WTC11 (cell line): ENCODE results near the gene APRT. TPM values are rescaled to one million over a fixed set of nuclear protein-coding genes. Genes with fewer than 3 reads are reported as not detected.

ENCODE experiments used
- ATAC-seq: fragments of 200-7000 bp; cut with Tn5 transposase; 2 replicates; pipeline ENCODE4 v1.10.0; 2021; ENCODE audit warnings: mild to moderate bottlenecking, moderate library complexity
- CTCF ChIA-PET: fragments of 300-600 bp; sonication (Branson Sonifier 250); formaldehyde crosslinking; loops from one replicate; lab custom pipeline; 2021; ENCODE audit warnings: antibody characterized with exemption; lab: Charles Lee
- POLR2A ChIA-PET: fragments of 350-600 bp; sonication (Branson Sonifier 250); formaldehyde crosslinking; loops from one replicate; lab custom pipeline; 2021; ENCODE audit warnings: antibody characterized with exemption; lab: Charles Lee
- DNase-seq: peaks from one replicate; pipeline ENCODE4 v3.0.0; 2021; ENCODE audit warnings: low spot score
- H3K27ac Mint-ChIP-seq: 2 replicates; pipeline ENCODE4 v1.8.0; 2021; ENCODE audit warnings: mixed read lengths
- H3K27me3 Mint-ChIP-seq: 2 replicates; pipeline ENCODE4 v1.8.0; 2021; ENCODE audit warnings: low read depth, mild to moderate bottlenecking, moderate library complexity, mixed read lengths
- H3K36me3 Mint-ChIP-seq: 2 replicates; pipeline ENCODE4 v1.8.0; 2021; ENCODE audit warnings: mixed read lengths
- H3K4me1 Mint-ChIP-seq: 2 replicates; pipeline ENCODE4 v1.8.0; 2022; ENCODE audit warnings: mixed read lengths
- H3K4me3 Mint-ChIP-seq: 2 replicates; pipeline ENCODE4 v1.8.0; 2021; ENCODE audit warnings: mild to moderate bottlenecking, moderate library complexity, mixed read lengths
- H3K9me3 Mint-ChIP-seq: 2 replicates; pipeline ENCODE4 v1.8.0; 2021; ENCODE audit warnings: mixed read lengths
- CREM ChIP-seq: sonication (generic); formaldehyde crosslinking; IDR thresholded peaks from 2 replicates; pipeline ENCODE4 v1.8.1; 2022; ENCODE audit warnings: mild to moderate bottlenecking, missing genetic modification reagents, moderate library complexity
- ETV6 ChIP-seq: sonication (generic); formaldehyde crosslinking; IDR thresholded peaks from 2 replicates; pipeline ENCODE4 v1.8.1; 2022; ENCODE audit warnings: mild to moderate bottlenecking, missing genetic modification reagents
- FOXP1 ChIP-seq: sonication (generic); formaldehyde crosslinking; IDR thresholded peaks from 2 replicates; pipeline ENCODE4 v1.8.0; 2022; ENCODE audit warnings: missing genetic modification reagents, mild to moderate bottlenecking, moderate library complexity, borderline replicate concordance
- GABPB1 ChIP-seq: sonication (generic); formaldehyde crosslinking; IDR thresholded peaks from 2 replicates; pipeline ENCODE4 v1.8.1; 2023; ENCODE audit warnings: mild to moderate bottlenecking, missing genetic modification reagents
- JUN ChIP-seq: sonication (generic); formaldehyde crosslinking; IDR thresholded peaks from 2 replicates; pipeline ENCODE4 v1.8.0; 2023; ENCODE audit warnings: mild to moderate bottlenecking, missing genetic modification reagents
- NFATC4 ChIP-seq: fragments of 250-450 bp; sonication (Bioruptor Pico); IDR thresholded peaks from 2 replicates; pipeline ENCODE4 v1.9.0; 2021; ENCODE audit warnings: mild to moderate bottlenecking
- OVOL2 ChIP-seq: fragments of 250-450 bp; sonication (Bioruptor Pico); IDR thresholded peaks from 2 replicates; pipeline ENCODE4 v1.9.0; 2021; ENCODE audit warnings: mild to moderate bottlenecking, borderline replicate concordance
- PRRX2 ChIP-seq: fragments of 250-450 bp; sonication (Bioruptor Pico); IDR thresholded peaks from 2 replicates; pipeline ENCODE4 v1.8.0; 2021; ENCODE audit warnings: mild to moderate bottlenecking
- RORB ChIP-seq: fragments of 250-450 bp; sonication (Bioruptor Pico); IDR thresholded peaks from 2 replicates; pipeline ENCODE4 v1.9.0; 2021; ENCODE audit warnings: mild to moderate bottlenecking
- TEAD1 ChIP-seq: sonication (generic); formaldehyde crosslinking; IDR thresholded peaks from 2 replicates; pipeline ENCODE4 v1.8.0; 2022; ENCODE audit warnings: mild to moderate bottlenecking, missing genetic modification reagents
- ZBTB21 ChIP-seq: sonication (generic); formaldehyde crosslinking; IDR thresholded peaks from 2 replicates; pipeline ENCODE4 v1.8.1; 2023; ENCODE audit warnings: mild to moderate bottlenecking, missing genetic modification reagents, borderline replicate concordance
- total RNA-seq: library from RNA; stranded (reverse); gene quantifications from 3 replicates; pipeline ENCODE4 v1.2.3, GENCODE V29; 2021
- TF ChIP-seq, protein P1 (sequence below): fragments of 250-450 bp; sonication (Bioruptor Pico); IDR thresholded peaks from 2 replicates; pipeline ENCODE4 v1.9.0; 2021; ENCODE audit warnings: mild to moderate bottlenecking
- TF ChIP-seq, protein P2 (sequence below): sonication (generic); formaldehyde crosslinking; IDR thresholded peaks from 2 replicates; pipeline ENCODE4 v1.8.0; 2023; ENCODE audit warnings: missing genetic modification reagents
- TF ChIP-seq, protein P3 (sequence below): sonication (generic); formaldehyde crosslinking; IDR thresholded peaks from 2 replicates; pipeline ENCODE4 v1.8.0; 2023; ENCODE audit warnings: missing genetic modification reagents, mild to moderate bottlenecking, borderline replicate concordance
- TF ChIP-seq, protein P4 (sequence below): sonication (generic); formaldehyde crosslinking; IDR thresholded peaks from 2 replicates; pipeline ENCODE4 v1.8.1; 2022; ENCODE audit warnings: missing genetic modification reagents, borderline replicate concordance
- TF ChIP-seq, protein P5 (sequence below): fragments of 250-450 bp; sonication (Bioruptor Pico); IDR thresholded peaks from 2 replicates; pipeline ENCODE4 v1.8.0; 2021; ENCODE audit warnings: mild to moderate bottlenecking
- TF ChIP-seq, protein P6 (sequence below): sonication (generic); formaldehyde crosslinking; IDR thresholded peaks from 2 replicates; pipeline ENCODE4 v1.8.0; 2022; ENCODE audit warnings: mild to moderate bottlenecking, missing genetic modification reagents

Gene APRT
- total RNA-seq, 1 experiment from 2014 or later = 288 TPM

DNA sequence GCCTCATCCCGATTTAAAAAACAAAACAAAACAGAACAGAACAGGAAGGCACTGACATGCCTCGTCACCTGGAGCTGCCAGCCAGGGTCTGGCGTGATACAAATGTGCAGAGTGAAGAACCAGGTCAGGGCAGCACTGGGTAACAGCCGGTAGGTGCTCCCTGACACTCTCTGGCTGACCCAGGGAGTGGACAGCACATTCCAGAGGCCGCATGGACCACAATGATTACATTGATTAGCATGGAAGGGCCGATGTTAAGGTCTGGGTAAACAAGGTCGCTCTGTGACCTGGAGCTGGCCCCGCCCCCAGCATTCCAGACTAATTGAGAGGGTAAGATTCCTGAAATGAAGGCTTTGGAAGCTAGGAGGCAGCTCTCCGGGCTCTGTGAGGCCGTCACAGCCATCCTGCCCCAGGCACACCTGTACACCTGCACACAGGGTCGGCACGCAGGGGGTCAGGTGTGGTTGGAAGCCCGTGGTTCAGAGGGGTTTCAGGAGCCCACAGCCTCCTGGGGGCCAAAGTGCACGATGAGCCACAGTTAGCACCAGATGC lies 48.1 kb downstream of the APRT start (continued):
- TF ChIP-seq, protein P1, sequence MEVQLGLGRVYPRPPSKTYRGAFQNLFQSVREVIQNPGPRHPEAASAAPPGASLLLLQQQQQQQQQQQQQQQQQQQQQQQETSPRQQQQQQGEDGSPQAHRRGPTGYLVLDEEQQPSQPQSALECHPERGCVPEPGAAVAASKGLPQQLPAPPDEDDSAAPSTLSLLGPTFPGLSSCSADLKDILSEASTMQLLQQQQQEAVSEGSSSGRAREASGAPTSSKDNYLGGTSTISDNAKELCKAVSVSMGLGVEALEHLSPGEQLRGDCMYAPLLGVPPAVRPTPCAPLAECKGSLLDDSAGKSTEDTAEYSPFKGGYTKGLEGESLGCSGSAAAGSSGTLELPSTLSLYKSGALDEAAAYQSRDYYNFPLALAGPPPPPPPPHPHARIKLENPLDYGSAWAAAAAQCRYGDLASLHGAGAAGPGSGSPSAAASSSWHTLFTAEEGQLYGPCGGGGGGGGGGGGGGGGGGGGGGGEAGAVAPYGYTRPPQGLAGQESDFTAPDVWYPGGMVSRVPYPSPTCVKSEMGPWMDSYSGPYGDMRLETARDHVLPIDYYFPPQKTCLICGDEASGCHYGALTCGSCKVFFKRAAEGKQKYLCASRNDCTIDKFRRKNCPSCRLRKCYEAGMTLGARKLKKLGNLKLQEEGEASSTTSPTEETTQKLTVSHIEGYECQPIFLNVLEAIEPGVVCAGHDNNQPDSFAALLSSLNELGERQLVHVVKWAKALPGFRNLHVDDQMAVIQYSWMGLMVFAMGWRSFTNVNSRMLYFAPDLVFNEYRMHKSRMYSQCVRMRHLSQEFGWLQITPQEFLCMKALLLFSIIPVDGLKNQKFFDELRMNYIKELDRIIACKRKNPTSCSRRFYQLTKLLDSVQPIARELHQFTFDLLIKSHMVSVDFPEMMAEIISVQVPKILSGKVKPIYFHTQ (CRISPR knock-in tag) = no peak
- TF ChIP-seq JUN (CRISPR knock-in tag) (no peak), TEAD1 (CRISPR knock-in tag) (peak; percentile 78; the same call in 1 of the 2 replicates), GABPB1 (CRISPR knock-in tag) (peak; percentile 81)
- TF ChIP-seq, protein P2, sequence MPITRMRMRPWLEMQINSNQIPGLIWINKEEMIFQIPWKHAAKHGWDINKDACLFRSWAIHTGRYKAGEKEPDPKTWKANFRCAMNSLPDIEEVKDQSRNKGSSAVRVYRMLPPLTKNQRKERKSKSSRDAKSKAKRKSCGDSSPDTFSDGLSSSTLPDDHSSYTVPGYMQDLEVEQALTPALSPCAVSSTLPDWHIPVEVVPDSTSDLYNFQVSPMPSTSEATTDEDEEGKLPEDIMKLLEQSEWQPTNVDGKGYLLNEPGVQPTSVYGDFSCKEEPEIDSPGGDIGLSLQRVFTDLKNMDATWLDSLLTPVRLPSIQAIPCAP = no peak
- TF ChIP-seq, protein P3, sequence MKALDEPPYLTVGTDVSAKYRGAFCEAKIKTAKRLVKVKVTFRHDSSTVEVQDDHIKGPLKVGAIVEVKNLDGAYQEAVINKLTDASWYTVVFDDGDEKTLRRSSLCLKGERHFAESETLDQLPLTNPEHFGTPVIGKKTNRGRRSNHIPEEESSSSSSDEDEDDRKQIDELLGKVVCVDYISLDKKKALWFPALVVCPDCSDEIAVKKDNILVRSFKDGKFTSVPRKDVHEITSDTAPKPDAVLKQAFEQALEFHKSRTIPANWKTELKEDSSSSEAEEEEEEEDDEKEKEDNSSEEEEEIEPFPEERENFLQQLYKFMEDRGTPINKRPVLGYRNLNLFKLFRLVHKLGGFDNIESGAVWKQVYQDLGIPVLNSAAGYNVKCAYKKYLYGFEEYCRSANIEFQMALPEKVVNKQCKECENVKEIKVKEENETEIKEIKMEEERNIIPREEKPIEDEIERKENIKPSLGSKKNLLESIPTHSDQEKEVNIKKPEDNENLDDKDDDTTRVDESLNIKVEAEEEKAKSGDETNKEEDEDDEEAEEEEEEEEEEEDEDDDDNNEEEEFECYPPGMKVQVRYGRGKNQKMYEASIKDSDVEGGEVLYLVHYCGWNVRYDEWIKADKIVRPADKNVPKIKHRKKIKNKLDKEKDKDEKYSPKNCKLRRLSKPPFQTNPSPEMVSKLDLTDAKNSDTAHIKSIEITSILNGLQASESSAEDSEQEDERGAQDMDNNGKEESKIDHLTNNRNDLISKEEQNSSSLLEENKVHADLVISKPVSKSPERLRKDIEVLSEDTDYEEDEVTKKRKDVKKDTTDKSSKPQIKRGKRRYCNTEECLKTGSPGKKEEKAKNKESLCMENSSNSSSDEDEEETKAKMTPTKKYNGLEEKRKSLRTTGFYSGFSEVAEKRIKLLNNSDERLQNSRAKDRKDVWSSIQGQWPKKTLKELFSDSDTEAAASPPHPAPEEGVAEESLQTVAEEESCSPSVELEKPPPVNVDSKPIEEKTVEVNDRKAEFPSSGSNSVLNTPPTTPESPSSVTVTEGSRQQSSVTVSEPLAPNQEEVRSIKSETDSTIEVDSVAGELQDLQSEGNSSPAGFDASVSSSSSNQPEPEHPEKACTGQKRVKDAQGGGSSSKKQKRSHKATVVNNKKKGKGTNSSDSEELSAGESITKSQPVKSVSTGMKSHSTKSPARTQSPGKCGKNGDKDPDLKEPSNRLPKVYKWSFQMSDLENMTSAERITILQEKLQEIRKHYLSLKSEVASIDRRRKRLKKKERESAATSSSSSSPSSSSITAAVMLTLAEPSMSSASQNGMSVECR = 0 out of 2 replicates have a peak, but pooled peaks have one; percentile 70

DNA sequence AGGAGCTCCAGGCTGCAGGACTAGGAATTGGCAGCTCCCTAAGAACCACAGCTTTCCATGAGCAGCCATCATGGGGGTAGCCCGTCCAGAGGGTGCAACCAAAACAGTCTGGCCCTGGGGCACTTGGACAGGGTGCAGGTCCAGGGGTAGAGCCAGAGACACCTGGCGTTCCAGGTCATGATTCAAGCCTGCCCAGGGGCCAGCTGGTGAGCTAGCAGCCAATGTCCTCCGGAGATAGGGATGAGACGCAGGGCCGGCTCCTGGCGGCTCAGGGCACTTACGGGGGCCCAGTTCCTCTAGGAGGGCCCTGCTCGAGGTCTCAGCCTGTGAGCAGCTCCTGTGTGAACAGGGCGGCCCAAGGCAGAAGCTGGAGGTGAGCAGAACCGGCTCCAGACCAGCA lies 48.8 kb downstream of the APRT start:
- ATAC-seq = no peak; the same call in 1 of the 2 replicates
- Mint-ChIP-seq H3K36me3 (no peaks in the 10 kb centered on the region), H3K27ac (peak overlapping the region; percentile 99)
- ChIA-PET CTCF (interaction anchor here (1.1 to 9.6 kb wide), 18 partner anchors 8 to 203 kb away, joined by 3 to 115 read pairs (median 8); partner anchors contain the start of genes CDT1 and PIEZO1), POLR2A (interaction anchor here (1.1 to 2.4 kb wide), 4 partner anchors 8 to 40 kb away, joined by 3 to 10 read pairs (median 4); partner anchors contain the start of genes CDT1 and PIEZO1)
- TF ChIP-seq TEAD1 (CRISPR knock-in tag) = no peak
- TF ChIP-seq CREM (CRISPR knock-in tag) = no peak
- TF ChIP-seq, protein P4, sequence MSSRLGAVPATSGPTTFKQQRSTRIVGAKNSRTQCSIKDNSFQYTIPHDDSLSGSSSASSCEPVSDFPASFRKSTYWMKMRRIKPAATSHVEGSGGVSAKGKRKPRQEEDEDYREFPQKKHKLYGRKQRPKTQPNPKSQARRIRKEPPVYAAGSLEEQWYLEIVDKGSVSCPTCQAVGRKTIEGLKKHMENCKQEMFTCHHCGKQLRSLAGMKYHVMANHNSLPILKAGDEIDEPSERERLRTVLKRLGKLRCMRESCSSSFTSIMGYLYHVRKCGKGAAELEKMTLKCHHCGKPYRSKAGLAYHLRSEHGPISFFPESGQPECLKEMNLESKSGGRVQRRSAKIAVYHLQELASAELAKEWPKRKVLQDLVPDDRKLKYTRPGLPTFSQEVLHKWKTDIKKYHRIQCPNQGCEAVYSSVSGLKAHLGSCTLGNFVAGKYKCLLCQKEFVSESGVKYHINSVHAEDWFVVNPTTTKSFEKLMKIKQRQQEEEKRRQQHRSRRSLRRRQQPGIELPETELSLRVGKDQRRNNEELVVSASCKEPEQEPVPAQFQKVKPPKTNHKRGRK (CRISPR knock-in tag) = no peak
- no peak for TF ChIP-seq ETV6 (CRISPR knock-in tag)
- TF ChIP-seq, all 79 proteins: peak for 0
- Mint-ChIP-seq H3K4me1 (peaks cover 33% of the 10 kb centered on the region), H3K4me3 (no peak overlapping the region), H3K9me3 (no peaks in the 10 kb centered on the region), H3K27me3 (no peaks in the 10 kb centered on the region)
- no peak for DNase-seq

DNA sequence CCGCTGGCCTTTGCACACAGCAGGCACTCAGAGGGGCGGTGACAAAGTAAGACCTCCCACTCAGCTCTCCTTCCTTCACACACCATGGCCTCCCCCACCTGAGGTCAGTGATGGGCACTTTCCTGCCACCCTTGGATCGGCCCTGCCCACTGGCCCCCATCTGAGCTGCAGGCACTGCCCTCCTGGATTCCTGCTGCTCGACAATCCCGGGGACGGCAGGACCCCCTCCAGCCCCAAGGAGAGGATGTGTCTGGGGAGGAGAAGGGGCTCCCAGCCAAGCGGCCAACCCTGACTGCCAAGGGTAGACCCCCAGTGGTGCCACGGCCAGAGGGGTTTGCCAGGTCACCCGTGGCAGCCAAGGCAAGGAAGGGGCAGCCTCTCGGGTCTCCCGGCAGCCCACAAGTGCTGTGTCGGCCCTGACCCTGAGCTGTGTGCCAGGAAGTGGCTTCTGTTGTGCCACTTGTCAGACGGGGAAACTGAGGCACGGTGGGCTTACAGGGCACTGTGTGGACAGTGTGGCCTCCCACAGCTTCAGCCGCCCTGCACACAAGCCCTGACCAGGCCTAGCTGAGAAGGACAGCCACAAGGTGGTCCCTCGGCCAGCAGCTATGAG lies 49.4 kb downstream of the APRT start:
- Mint-ChIP-seq H3K9me3 (no peaks in the 10 kb centered on the region), H3K27me3 (no peaks in the 10 kb centered on the region), H3K36me3 (no peaks in the 10 kb centered on the region), H3K4me1 (peaks cover 30% of the 10 kb centered on the region), H3K4me3 (no peak overlapping the region), H3K27ac (no peak overlapping the region)
- DNase-seq (no peak), ATAC-seq (no peak)
- ChIA-PET CTCF (interaction anchor here (1.3 to 9.6 kb wide), 11 partner anchors 7 to 81 kb away, joined by 4 to 115 read pairs (median 15); partner anchors contain the start of gene PIEZO1), POLR2A (interaction anchor here (0.6 to 2.4 kb wide), 4 partner anchors 8 to 41 kb away, joined by 3 to 10 read pairs (median 4); partner anchors contain the start of genes CDT1 and PIEZO1)
- TF ChIP-seq OVOL2 (CRISPR knock-in tag) (no peak), PRRX2 (CRISPR knock-in tag) (no peak), ZBTB21 (CRISPR knock-in tag) (no peak), NFATC4 (no peak), RORB (CRISPR knock-in tag) (no peak), FOXP1 (CRISPR knock-in tag) (0 out of 2 replicates have a peak, but pooled peaks have one; percentile 42)
- TF ChIP-seq, protein P5, sequence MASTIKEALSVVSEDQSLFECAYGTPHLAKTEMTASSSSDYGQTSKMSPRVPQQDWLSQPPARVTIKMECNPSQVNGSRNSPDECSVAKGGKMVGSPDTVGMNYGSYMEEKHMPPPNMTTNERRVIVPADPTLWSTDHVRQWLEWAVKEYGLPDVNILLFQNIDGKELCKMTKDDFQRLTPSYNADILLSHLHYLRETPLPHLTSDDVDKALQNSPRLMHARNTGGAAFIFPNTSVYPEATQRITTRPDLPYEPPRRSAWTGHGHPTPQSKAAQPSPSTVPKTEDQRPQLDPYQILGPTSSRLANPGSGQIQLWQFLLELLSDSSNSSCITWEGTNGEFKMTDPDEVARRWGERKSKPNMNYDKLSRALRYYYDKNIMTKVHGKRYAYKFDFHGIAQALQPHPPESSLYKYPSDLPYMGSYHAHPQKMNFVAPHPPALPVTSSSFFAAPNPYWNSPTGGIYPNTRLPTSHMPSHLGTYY (CRISPR knock-in tag) = no peak
- TF ChIP-seq, protein P6, sequence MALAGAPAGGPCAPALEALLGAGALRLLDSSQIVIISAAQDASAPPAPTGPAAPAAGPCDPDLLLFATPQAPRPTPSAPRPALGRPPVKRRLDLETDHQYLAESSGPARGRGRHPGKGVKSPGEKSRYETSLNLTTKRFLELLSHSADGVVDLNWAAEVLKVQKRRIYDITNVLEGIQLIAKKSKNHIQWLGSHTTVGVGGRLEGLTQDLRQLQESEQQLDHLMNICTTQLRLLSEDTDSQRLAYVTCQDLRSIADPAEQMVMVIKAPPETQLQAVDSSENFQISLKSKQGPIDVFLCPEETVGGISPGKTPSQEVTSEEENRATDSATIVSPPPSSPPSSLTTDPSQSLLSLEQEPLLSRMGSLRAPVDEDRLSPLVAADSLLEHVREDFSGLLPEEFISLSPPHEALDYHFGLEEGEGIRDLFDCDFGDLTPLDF (CRISPR knock-in tag) = no peak
